Mesenteric fat pad (tissue), 1 donor: ENCODE data around the gene MSX2. TPM values are rescaled to one million over a fixed set of nuclear protein-coding genes. Genes with fewer than 3 reads are reported as not detected.

Experiments used
- DNase-seq: peaks from one replicate; pipeline ENCODE4 v3.0.0-alpha.2; 2020; ENCODE audit warnings: low spot score
- total RNA-seq: library from RNA; stranded (reverse); fragmentation: NEBNext Ultra II Directional; extraction: Animal tissue kit (Norgen Biotek cat#: 25700); gene quantifications from one replicate; pipeline ENCODE4 v1.2.1, GENCODE V29; 2021
- donor health status: DM: yes; HTN: yes; CAD: no.

MSX2 gene
- total RNA-seq, 1 donor from 2014 or later = 1.8 TPM

DNA sequence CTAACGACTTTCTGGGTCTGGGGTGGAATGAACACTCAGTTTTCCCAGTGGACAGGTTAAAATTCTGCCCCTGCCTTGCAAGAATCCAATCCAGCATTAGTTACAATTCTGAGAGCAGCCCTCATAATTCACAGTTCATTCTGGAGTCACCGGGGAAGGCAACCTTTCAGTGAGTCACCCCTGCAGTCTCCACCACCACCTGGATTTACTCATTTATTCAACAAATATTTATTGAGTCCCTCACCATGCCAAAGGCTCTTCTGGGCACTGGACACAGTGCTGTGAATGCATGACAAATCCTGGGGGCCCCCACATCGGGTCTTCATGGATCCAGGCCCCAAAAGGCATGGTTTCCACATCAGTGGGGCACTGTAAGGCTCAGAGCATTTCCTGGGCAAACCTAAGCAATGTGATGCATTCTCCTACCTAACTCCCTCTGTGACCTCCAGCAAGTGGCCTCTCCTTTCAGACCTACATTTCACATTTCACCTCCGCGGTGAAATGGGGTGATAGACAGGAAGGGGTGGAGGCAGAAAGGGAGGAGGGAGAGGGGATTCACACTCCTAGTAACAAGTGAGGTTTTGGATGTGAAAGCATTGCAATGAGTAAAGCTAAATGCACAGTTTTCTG lies 6.4 kb upstream of the MSX2 start:
- no peak for DNase-seq

DNA sequence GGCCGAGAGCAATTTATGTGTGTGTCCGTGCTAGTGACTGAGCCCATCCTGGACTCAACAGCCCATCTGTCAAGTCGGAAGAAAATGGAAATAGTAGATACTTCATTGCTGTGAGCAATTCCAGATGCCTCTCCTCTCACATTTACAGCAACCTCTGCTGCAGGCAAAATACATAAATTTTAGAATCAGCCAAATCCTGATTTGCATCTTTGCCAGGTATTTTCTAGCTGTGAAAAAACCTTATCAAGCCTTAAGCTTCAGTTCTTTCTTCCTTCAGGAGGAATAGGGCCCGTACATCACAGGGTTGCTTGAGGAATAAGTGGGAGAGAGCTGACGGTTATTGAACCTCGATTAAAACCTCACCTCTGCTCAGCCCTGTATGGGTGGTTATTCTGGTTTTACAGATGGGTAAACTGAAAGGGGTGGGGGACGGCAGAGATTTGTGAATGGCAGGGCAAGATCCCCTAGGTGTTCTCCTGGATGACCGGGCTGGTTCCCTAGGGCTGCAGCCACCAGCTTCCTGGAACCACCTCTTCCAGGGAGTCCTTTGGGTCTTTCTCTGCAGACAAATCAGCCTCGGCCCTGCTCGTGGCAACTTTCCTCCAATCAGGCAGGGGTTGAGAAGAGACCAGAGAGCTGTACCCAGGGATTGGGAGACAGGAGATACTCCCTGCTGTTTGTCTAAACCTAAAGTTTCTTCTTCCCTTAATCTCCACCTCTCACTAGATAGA lies 5.3 kb upstream of the MSX2 start:
- DNase-seq = no peak

DNA sequence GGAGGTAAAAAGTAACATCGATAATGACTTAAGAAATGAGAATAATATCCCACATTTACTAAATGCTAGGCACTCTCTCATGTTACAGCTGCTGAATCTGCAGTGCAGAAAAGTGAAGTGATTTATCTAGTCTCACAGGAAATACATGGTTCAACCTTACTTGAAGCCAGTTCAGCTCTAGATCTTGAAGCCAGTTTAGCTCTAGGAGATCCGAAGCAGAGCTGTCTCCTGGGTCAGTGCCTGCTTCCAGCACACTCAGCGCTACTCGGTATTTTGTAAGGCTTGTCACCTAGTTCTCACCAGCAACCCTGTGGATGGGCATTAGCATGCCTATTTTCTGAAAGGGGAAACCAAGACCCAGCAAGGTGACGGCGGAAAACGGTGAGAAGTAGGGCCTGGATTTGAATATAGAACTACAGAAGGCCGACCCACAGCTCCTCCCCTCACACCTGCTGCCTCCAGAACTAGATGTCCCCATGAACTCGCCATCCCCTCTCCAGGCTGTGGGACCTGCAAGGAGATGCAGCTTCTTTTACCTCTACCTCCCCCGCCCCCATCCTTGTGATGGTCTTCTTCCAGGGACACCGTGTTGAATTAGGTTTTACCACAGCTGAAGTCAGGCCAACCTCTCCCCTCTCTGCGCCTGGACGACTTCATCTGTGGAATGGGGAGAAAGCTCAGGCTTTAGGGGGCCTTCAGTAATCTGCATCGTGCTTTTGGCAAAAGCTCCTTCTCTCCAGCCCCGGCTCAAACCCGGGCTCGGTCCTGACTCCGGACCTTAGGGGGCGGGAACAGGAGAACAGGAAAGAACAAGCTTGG lies 4.4 kb upstream of the MSX2 start:
- DNase-seq = no peak

DNA sequence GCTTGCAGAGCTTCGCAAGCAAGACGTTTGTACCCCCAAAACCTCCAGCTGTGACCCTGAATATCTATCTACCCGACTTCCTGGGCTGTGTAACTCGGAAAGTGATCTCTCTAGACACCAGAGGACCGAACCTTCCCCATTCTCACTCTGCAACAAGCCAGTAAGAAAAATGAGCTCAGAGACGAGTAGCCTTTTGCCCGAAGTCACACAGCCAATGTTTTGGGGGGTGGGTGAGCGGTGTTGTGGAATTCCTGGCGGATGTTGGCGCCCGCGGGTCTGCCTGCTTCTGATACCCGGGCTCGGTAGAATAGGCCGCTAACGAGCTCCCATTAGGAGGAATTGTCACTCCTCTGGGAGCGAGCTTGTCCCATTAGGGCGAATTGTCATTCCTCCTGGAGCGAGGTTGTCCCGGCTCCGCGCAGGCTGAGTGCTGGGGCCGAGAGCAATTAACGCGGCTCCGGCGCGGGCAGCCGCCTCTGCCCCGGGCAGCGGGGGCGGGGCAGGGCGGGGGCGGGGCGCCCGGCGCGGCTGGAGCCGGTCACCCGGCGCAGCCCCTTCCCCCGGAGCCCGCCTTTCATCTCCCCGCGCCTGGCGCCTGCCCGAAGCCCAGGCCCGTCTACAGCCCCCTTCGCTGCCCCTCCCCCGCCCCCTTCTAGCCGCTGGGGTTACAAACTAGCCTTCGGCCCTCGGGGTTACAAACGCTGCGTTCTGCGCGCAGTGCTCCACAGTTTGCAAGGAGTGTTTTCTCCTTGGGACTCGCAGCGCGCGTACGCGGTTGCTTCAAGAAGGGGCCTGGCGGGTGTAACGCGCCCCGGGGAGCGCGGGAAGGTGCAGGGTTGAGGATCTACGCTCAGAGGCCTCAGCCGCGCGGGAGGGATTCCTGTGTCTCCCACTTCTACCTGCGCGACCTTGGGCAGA lies 3.5 kb upstream of the MSX2 start:
- DNase-seq = no peak

DNA sequence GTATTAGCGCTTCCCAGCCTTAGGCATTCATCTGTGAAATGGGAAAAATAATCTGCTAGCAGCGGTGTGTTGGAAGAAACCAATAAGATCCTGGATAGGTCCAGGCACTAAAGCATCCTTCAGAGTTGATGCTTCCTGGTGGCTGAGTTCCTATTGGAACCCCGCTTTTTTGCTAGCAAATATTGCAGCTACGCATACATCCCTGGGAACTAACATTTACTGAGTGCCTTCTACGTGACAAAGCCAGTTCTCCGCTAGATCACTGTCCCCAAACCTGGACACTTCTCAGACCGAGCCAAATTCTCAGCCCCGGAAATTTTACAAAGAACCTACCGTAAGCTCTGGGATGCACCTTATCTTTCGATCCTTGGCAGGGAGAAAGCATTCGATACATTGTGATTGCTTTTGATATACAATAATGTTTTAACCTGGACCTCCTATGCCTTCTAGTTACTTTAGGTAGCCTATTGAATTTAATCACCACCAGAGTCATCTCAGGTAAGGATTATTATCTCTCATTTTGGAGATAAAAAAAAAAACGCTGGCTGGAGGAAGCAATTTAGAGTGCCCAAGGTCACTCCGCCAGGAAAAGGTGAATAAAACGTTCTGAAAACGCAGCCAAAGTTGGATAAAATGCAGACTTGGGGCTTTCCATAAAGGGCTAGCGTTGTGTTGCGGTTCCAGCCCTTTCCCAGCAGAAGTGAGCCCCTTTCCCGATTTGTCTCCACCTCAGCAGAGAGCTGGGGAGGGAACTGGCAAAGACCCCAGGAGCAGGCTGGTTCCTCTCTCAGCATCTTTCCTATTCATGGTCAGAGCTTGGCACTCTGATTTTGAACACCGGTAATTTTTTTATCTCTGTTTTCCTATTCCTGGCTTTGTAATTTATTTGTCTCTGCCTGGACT lies 2.6 kb upstream of the MSX2 start:
- DNase-seq = peak; percentile 49

DNA sequence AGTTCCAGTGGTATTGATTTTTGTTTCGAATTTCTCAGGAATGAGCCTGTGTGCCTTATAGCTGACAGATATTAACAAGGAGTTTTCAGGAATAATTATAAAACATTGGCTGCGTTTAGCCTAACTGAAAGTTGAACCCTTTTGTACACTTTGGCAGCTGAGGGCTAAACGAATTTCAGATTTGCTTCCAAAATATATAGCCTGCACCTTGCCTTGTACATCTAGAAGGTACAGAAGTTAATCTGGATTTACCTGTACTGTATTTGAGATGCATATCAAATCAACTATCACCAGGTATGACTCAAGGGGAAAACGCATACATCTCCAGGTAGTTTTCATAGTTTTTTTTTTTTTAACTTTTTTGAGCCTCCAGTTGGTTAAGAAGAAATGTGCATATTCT lies 1.9 kb upstream of the MSX2 start:
- DNase-seq = no peak

DNA sequence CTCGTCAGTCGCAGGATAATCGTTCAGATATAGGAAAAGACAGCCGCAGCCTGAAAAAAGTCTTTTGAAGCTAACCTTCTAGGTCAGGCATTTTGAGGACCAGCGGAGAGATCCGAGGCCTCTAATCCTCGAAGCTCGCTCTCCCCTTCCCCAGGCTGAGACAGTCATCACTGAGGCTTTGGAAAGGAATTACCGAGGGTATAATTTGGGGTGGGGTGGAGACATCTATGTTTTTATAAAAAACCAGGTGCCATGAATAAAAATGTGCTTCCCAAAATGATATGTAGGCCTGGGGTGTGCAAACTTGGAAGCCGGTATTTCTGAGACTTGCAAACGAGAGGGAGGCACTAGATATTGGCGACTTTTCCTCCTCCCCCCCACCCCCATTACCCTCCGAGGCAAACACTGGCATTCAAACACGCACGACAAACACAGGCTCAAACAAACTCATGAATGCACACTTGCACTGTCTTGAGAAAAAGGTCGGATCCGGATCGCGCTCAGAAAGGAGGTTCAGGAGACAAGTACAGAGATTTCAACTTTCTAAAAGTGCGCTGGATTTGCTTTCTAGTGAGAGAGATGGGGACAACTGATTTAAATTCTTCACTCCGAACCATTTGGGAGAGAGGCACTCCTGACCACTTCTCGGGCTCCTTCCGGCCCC lies 935 bp upstream of the MSX2 start:
- DNase-seq = peak; percentile 30

DNA sequence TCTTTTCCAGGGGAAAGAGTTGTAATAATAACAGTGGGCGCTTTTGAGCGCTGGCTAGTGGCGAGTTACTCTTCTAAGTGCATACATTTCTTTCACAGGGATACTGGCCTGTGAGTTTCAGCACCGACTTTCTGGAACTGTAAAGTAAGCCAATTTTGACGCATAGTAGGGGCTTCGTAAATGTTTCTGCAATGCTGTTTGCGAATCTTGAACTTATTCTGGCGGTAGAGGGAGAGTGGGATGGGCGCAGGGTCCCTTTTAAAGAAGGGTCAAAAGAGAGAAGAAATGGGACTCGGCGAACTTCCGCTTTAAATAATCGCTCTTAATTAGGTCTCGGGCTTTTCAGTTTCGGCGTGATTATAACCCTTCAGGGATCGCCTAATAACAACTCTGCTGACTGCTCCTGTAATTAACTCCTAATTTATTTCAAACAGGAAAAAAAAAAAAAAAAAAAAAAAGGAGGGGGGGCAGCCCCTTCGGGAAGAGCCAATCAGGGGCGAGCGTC lies 351 bp upstream of the MSX2 start:
- DNase-seq = no peak

DNA sequence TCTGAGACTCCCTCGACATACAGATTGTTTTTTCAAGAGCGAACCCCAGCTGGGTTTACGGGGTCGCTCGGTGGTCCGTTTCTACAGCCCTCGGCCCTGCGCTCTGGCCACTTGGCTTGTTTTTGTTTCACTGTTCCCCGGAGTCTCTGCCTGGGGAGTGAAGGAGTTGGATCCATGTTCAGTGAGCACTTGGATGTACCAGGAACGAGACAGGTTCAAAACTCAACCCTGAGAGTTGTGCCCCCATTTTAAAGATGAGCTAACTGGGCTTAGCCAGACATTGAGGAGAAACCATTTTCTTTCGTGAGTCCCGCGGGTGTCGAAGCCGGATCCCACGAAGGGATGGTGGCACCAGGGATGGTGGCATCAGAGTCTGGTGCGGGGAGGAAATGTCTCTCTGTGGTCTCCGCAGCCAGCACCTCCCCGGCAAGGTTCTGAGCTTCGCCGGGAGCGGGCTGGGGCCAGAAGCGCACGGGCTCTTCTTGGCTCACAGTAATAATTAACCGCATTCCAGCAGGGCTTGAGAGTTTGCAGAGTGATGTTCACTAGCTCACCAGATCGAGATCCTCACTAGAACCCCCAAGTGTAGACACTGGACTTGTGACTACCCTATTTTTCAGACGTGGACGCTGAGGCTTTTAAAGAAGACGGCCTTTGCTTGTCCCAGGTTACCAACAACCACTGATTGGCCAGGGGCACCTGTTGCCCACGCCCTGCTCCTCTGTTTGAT lies 1.0 kb downstream of the MSX2 start:
- no peak for DNase-seq

DNA sequence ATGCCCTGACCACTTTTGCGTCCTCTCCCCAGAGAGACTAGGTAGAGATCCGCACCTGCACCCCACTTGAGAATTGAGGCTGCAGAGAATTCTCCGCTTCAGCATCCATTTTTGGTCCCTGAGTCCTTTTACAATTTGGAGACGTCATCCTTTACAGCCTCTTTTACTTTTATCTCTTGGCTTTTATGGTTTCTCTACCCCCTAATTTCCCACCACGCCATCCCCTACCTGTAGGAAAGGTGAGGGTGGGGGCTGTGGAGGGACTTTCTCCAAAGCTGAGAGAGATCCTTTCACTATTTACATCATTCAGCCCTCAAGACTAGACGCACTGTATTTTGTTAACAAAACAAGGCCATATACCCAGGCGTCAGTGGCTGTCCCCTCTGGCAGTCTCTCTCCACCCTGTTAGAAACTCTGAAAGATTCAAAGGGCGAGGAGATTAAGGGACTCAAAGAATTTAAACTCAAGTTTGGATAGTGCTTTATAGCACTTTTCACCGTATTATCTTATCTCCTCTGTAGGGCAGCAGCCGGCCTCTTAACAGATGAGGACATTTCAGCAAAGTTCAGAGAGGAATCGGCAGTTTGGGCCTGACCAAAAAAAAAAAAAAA lies 1.7 kb downstream of the MSX2 start:
- DNase-seq = no peak

DNA sequence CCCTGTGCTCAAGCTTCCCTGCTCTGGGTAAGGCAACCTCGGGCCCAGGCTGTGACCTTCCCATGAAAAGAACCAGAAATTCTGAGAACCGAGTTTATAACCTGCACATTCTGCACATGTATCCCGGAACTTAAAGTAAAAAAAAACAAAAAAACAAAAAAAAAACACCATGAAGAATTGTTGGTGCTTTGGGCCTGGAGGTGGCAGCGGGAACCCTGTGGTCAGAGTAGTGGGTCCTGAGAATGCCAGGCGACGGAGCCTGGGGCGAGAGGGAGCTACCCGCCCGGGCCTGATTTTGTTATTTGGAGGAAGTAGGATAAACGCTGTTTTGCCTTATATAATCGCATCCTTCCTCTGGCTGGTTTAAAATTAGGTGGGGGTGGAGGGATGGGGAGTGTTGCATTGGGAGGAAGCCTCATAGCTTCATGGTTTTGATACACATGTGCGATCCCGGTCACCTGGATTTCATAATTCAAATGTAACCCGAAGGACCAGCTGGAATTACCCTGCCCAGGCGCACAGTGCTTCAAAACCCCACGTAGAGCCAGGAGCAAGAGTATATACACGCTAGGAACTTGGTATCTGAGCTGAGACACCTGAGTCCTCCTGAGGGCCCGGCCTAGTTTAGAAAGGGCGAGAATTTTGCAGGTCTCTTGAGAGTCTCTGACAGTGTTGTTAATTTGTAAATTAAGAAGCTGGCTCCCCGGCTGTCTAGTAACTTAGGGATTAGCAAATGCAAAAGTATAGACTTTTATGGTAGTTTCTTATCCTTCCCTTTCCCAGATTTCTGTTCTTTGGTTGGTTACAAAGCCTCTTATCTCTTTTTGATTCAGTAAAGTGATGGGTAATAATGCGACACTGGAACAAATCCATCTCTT lies 2.8 kb downstream of the MSX2 start:
- DNase-seq = no peak

DNA sequence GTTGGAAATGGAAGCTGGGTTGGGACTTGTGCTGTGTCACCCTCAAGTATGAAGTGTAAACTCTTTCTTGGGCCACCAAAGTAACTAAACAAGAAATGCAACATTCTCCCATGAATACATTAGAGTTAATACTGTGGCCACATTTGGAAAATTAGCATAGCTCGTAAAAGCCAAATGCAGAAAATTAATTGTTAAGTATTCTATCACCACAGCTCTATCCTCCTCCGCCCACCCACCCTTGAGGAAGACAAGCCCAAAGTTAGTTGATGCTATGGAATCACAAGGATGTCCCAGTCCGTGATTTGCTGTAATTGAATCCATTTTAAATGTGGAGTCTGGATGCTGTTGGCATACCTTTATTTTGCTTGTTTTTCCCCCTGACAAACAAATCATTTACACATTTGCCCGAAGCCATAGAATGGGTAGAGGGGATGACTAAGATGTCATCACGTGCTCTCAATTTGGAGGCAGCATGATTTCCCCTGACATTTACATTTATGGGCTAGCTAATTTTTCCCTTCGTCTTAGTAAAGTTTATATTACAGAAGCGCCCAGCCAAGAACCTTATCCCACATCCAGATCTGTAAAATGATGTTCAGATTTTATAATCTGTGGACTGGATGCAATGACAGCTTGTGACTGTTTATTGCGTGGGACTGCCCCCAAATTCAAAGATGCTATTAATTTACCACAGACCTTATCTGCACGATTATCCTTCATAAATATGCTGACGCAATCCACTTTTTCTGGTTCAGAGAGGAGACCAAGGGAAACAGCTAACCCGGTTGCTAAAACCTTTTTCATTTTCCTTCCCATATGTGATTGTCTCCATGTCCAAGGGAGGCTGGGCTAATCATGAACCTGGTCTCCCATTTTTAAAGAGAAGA lies 3.7 kb downstream of the MSX2 start:
- no peak for DNase-seq

DNA sequence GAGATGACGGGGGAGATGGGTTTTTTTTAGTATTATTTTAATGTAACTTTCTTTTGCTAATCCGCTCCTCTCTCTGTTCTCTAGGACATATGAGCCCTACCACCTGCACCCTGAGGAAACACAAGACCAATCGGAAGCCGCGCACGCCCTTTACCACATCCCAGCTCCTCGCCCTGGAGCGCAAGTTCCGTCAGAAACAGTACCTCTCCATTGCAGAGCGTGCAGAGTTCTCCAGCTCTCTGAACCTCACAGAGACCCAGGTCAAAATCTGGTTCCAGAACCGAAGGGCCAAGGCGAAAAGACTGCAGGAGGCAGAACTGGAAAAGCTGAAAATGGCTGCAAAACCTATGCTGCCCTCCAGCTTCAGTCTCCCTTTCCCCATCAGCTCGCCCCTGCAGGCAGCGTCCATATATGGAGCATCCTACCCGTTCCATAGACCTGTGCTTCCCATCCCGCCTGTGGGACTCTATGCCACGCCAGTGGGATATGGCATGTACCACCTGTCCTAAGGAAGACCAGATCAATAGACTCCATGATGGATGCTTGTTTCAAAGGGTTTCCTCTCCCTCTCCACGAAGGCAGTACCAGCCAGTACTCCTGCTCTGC lies 4.8 kb downstream of the MSX2 start:
- no peak for DNase-seq

DNA sequence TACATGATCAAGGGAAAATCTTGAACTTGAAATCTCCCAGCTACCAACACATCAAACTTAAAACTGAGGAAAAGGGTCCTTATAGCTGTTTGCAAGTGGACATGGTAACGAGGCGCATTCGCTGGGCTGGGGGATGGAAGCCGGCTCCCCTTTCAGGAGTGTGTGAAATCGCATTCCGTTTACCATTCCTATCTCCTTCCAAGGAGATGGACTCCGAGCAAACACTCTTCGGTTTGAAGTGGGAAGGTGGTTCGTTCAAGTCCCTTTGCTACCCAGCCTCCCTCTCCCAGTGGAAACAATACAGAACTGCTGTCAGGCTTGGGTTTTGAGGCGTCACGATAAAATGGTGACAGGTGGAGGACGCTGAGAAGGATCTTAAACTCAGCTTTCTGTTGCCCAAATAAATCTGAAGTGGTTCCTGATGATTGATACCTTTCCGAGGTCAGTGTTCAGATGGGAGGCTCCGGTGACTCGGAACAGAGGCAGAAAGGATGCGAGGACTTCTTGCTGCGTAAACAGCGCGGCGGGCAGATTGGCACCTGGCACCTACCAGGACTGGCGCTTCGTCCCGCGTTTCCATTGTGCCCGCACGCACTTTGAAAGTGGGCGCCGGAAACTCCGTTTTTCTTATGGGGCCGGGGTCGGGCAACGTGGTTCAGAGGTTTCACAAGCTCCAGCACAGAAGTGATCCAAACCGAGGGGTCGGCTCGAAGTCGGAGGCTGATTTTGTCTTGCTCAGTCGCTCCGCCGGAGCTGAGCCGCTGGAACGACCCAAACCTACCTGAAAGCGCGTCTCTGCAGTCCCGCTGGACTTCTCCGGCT lies 7.0 kb downstream of the MSX2 start:
- DNase-seq = no peak
